Prostate gland (tissue), 2 donors: ENCODE measurements around the gene SLX4. TPM values are rescaled to one million over a fixed set of nuclear protein-coding genes. Genes with fewer than 3 reads are reported as not detected.
"Not testable (repeated sequence)": the region's sequence is repeated elsewhere in the genome, so short reads cannot be mapped to it uniquely, and the experiment has no call there.

Experiments
- DNase-seq: peaks from one replicate; pipeline ENCODE4 v3.0.0-alpha.2; 2019; ENCODE audit warnings: low spot score
- H3K27ac ChIP-seq, 2 donors: fragments of 200-600 bp; sonication (generic); 2 replicates each; pipeline ENCODE4 v1.5.1; 2017 to 2019
- H3K27me3 ChIP-seq: fragments of 200-600 bp; sonication (generic); replicated peaks from 2 replicates; pipeline ENCODE4 v1.5.1; 2019; ENCODE audit not compliant: insufficient read depth
- H3K36me3 ChIP-seq, 2 donors: fragments of 200-600 bp; sonication (generic); 1 replicate in 1 of 2; 2 replicates in 1 of 2; pipeline versions ENCODE4 v1.5.1 to v1.8.1; 2017 to 2019
- H3K4me1 ChIP-seq: fragments of 200-600 bp; sonication (generic); replicated peaks from 2 replicates; pipeline ENCODE4 v1.5.1; 2019
- H3K4me3 ChIP-seq, 2 donors: fragments of 200-600 bp; sonication (generic); 2 replicates each; pipeline ENCODE4 v1.5.1; 2017 to 2019
- H3K9me3 ChIP-seq: fragments of 200-600 bp; sonication (generic); 2 replicates; pipeline ENCODE4 v1.5.1; 2017
- CTCF ChIP-seq, 4 experiments: fragments of 200-600 bp in 2 of 4; fragments of 450-650 bp in 2 of 4; sonication (generic) in 2 of 4; IDR thresholded peaks; 1 replicate in 3 of 4; 2 replicates in 1 of 4; pipeline ENCODE4 v1.5.1; 2016 to 2019; ENCODE audit warnings: antibody characterized with exemption in 4 of 4, mild to moderate bottlenecking in 2 of 4, moderate library complexity in 2 of 4
- POLR2A ChIP-seq: fragments of 450-650 bp; IDR thresholded peaks from one replicate; pipeline ENCODE4 v1.6.1; 2016; ENCODE audit warnings: antibody characterized with exemption, mild to moderate bottlenecking
- POLR2AphosphoS5 ChIP-seq: sonication (generic); formaldehyde crosslinking; IDR thresholded peaks from one replicate; pipeline ENCODE4 v1.6.1; 2017; ENCODE audit warnings: antibody characterized with exemption
- WGBS: methylation state at CpG from one replicate; pipeline ENCODE4 v1.1.5; 2018; 5-methylcytosine and 5-hydroxymethylcytosine counted together
- intact Hi-C: fragments of 100-400 bp; cut with DNase I; formaldehyde crosslinking; loops from one replicate; pipeline ENCODE4 v1.14.2; 2022
- total RNA-seq, 2 donors: library from RNA; depleted of rRNA; stranded (reverse); fragments of >200 nt; gene quantifications; one replicate each; pipeline ENCODE4 v1.1.0, GENCODE V29; 2016

SLX4 gene
- 10 to 100 TPM in 1 of 2 donors, 1 to 10 TPM in 1; 4.9 to 14.7 TPM for total RNA-seq

GRCh38 chr16:3611146-3611975 lies at the start of gene SLX4:
Gene SLX4, minus strand, starts transcription at chr16:3611606. Its CDS starts 2,642 bp downstream, at chr16:3608964.
- intact Hi-C loops, result no loop called here
- peak within 1 kb of the TSS; percentile 75 to 89 for H3K4me3 ChIP-seq
- no peaks in the 10 kb centered on the region for H3K27me3 ChIP-seq
- peak; percentile 87 for DNase-seq
- peaks cover 6% of the 10 kb centered on the region for H3K4me1 ChIP-seq
- H3K36me3 ChIP-seq, result no peaks in the 10 kb centered on the region
- under 1% methylated on average over 82 of the region's 86 CpGs for WGBS
- TF ChIP-seq CTCF (IDR thresholded peaks at IDR 0.05) (peak in 2 of 4 experiments; percentile 16 to 36), POLR2AphosphoS5 (peak; percentile 67), POLR2A (peak; percentile 85)
- no peaks in the 10 kb centered on the region for H3K9me3 ChIP-seq
- H3K27ac ChIP-seq, result peak within 1 kb of the TSS; percentile 62 to 69

GRCh38 chr16:3659251-3659650 lies 47.8 kb upstream of the SLX4 start:
- TF ChIP-seq POLR2AphosphoS5, result no peak
- no peak for TF ChIP-seq CTCF (IDR thresholded peaks at IDR 0.05)
- TF ChIP-seq POLR2A, result no peak
- no peak for DNase-seq
- Histone ChIP-seq H3K4me3 (no peak overlapping the region), H3K4me1 (no peaks in the 10 kb centered on the region), H3K27ac (no peak overlapping the region), H3K36me3 (peaks cover 6 to 19% of the 10 kb centered on the region in 2 donors), H3K9me3 (no peaks in the 10 kb centered on the region), H3K27me3 (no peaks in the 10 kb centered on the region)
- WGBS, result 73% methylated on average over 3 of the region's 3 CpGs
- intact Hi-C loops, result no loop called here

- no peaks in the 10 kb centered on the region for H3K9me3 ChIP-seq
These were observed 45.4 kb upstream of the SLX4 start for GRCh38 chr16:3656491-3657468.

GRCh38 chr16:3656160-3656490 lies 44.7 kb upstream of the SLX4 start:
- peaks cover 3 to 26% of the 10 kb centered on the region in 2 donors for H3K36me3 ChIP-seq
- DNase-seq, intact Hi-C loops, H3K9me3 ChIP-seq, H3K4me3 ChIP-seq, H3K27ac ChIP-seq, H3K27me3 ChIP-seq, H3K4me1 ChIP-seq: not testable (repeated sequence)
- WGBS, result 86% methylated on average over 7 of the region's 10 CpGs

More at GRCh38 chr16:3656491-3657468, 45.4 kb upstream of the SLX4 start:
- no peak for DNase-seq
- TF ChIP-seq POLR2AphosphoS5 (no peak), CTCF (IDR thresholded peaks at IDR 0.05) (no peak), POLR2A (no peak)
- Histone ChIP-seq H3K36me3 (peaks cover 3 to 25% of the 10 kb centered on the region in 2 donors), H3K27ac (no peak overlapping the region), H3K4me3 (no peak overlapping the region), H3K27me3 (no peaks in the 10 kb centered on the region), H3K4me1 (no peaks in the 10 kb centered on the region)
- intact Hi-C loops, result no loop called here
- WGBS, result 90% methylated on average over 42 of the region's 42 CpGs
